Measurements from ENCODE around the gene DEDD2.

DEDD2 gene

GRCh38 chr19:42198676-42199439 is 18.6 kb downstream of the DEDD2 start:
- no peak for DNase-seq (ENCODE audit: low spot score)

DNA sequence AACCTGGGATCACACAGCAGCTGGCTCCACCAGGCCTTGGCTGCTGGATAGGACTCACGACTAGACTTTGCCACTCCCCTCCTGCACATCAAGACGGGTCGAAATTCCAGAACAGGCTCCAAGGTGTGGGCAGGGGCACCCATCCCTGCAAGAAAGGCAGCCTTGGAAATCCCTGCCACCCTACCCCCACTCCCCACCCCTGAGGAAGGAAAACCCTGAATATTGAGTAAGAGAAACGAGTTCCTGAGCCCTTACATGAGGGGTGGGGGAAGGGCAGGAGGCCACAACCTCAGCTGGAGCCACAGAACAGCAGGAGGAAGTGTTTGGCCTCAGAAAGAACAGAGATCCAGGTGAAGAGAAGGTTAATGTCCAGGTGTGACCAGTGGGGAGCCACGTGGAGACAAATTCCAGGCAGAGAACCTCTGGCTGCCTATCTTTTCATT is 20.1 kb downstream of the DEDD2 start:
- no peak for DNase-seq (ENCODE audit: low spot score)

- no peak for DNase-seq (ENCODE audit: low spot score)
Measured at GRCh38 chr19:42196011-42197001, 21.2 kb downstream of the DEDD2 start.

DNA sequence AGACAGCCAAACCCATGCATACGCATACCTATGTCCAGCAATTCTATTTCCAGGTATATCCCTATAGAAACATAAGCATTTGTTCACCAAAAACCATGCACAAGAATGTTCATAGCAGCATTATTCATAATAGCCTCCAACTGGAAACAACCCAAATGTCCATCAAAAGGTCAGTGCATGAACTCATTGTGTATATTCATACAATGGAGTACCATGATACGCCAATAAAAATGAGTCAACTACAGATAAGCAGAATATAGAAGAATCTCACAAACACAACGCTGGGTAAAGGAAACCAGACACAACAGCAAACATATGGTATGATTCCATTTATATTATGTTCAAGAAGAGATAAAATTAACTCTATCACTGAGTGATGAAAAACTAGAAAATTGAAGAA is 23.8 kb downstream of the DEDD2 start:
- no peak for DNase-seq (ENCODE audit: low spot score)

GRCh38 chr19:42193294-42193693 is 24.2 kb downstream of the DEDD2 start:
- DNase-seq (ENCODE audit: low spot score): no peak

- DNase-seq (ENCODE audit: low spot score): no peak
Measured at GRCh38 chr19:42191855-42192254, 25.6 kb downstream of the DEDD2 start.

GRCh38 chr19:42191330-42191729 is 26.1 kb downstream of the DEDD2 start:
- no peak for DNase-seq (ENCODE audit: low spot score)

DNA sequence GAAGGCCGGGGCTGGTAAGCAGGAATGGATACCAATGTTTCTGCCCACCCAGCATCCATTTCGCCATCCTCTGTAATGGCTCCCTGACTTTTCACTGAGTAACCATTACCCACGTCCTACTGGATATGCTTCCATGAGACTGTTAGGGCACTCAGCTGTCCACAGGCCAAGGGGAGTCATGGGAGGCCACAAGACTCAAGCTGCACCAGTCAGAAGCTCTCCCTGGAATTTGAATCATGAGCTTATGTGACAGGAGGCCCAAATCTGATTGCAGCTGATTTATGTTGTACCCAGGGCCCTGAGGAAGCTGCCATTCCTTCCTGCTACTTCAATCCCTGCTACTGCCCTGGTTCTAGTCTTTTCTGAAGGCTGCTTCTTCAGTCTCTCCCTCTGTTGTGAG is 28.3 kb downstream of the DEDD2 start:
- DNase-seq (ENCODE audit: low spot score): no peak

GRCh38 chr19:42188665-42189064 is 28.8 kb downstream of the DEDD2 start:
- DNase-seq (ENCODE audit: low spot score): no peak

DNA sequence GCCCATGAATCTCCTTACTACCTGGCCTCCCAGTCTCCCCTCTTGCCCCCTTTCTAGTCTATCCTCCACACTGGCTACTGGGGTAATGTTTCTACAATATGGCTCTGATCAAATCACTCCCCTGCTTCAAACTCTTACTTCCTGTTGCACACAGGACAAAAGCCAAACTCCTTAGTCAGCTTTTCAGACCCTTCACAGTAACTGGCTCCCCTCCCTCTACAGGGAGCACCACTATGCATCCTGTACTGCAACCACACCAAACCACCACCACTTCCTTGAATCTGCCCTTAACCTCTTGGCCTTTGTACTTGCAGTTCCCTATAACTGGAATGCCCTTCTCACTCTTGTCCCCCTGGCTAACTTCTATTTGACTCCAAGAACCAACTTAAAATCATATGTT is 32.2 kb downstream of the DEDD2 start:
- DNase-seq (ENCODE audit: low spot score): no peak

- peak; percentile 76 for DNase-seq (ENCODE audit: low spot score)
Measured at GRCh38 chr19:42184401-42184861, 33.0 kb downstream of the DEDD2 start.

GRCh38 chr19:42178791-42179674 is 38.4 kb downstream of the DEDD2 start:
- DNase-seq (ENCODE audit: low spot score): peak; percentile 49

GRCh38 chr19:42177686-42178019 is 39.8 kb downstream of the DEDD2 start:
- no peak for DNase-seq (ENCODE audit: low spot score)

- peak; percentile 72 for DNase-seq (ENCODE audit: low spot score)
Measured at GRCh38 chr19:42176990-42177685, 40.3 kb downstream of the DEDD2 start.

DNA sequence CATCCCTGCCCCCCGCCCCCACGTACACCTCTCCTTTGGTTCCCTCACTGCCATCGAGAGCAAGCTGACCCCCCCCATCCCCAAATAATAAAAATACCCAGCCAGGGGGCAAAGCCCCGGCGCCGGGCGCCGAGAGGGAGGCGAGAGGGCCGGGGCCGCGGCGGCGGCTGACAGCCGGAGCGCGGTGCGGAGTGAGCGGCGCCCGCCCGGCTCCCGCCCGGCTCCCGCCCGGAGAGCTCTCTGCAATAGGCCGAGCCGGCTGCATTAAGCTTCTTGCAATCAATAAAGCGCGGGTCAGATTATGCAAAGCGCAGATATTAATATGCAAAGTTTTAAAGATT is 40.9 kb downstream of the DEDD2 start:
- DNase-seq (ENCODE audit: low spot score): peak; percentile 49

- DNase-seq (ENCODE audit: low spot score): no peak
Measured at GRCh38 chr19:42175952-42176648, 41.4 kb downstream of the DEDD2 start.

GRCh38 chr19:42174958-42175734 is 42.3 kb downstream of the DEDD2 start:
- no peak for DNase-seq (ENCODE audit: low spot score)

- no peak for DNase-seq (ENCODE audit: low spot score)
Measured at GRCh38 chr19:42174188-42174587, 43.3 kb downstream of the DEDD2 start.

DNA sequence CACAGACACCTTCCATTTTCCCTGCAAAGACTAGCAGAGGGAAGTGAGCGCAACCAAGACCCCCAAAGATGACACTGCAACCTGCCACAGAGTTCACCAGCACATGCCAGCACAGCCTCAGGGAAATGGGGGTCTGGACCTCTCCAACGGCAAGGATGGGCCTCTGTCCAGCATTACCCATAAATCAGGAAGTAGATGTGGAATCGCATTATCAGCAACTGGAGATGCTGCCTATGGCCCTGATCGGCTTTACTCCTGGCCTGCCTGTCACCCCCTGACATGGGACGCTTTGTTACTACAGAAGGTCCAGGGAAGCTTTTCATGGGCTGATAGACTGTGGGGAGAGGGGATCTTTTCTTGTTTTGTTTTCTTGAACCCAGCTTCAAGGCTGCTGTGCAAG is 43.8 kb downstream of the DEDD2 start:
- no peak for DNase-seq (ENCODE audit: low spot score)

DNA sequence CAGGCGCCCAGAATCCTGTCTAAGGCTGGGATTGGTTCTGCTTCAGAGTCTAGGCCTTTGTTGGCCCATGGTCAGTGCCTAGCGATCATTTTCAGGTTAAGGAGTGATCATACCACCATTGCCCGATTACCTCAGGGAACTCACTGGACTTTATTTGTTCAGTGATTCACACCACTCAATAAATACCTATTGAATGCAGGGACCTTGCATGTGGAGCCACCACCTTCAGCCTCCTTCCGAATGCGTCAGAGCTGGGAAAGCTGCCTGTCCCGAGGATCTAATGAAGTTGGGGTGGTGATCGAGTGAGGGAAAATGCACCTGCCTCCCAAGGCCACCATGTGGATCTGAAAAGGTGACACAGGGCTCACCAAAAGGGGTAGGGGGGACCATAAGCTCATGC is 45.2 kb downstream of the DEDD2 start:
- DNase-seq (ENCODE audit: low spot score): no peak

Measured in HuH-7.5 (cell line).